Vagina (tissue), 2 donors: ENCODE data around the gene MYCN. TPM values are rescaled to one million over a fixed set of nuclear protein-coding genes. Genes with fewer than 3 reads are reported as not detected.

Source experiments
- DNase-seq, 2 donors: peaks; one replicate each; pipeline ENCODE4 v3.0.0-alpha.2; 2017; ENCODE audit errors: extremely low spot score in 2 of 2
- H3K27ac ChIP-seq: fragments of 200-600 bp; sonication (generic); one replicate; pipeline ENCODE4 v1.5.1; 2019
- H3K27me3 ChIP-seq: fragments of 200-600 bp; sonication (generic); one replicate; pipeline ENCODE4 v1.5.1; 2019
- H3K36me3 ChIP-seq, 2 donors: fragments of 200-600 bp; sonication (generic); one replicate each; pipeline ENCODE4 v1.5.1; 2017 to 2019
- H3K4me1 ChIP-seq: fragments of 200-600 bp; sonication (generic); one replicate; pipeline ENCODE4 v1.5.1; 2019
- H3K4me3 ChIP-seq, 2 donors: fragments of 200-600 bp; sonication (generic); 1 replicate in 1 of 2; 2 replicates in 1 of 2; pipeline ENCODE4 v1.5.1; 2016 to 2019
- H3K9me3 ChIP-seq: fragments of 200-600 bp; sonication (generic); one replicate; pipeline ENCODE4 v1.5.1; 2019
- CTCF ChIP-seq, 3 experiments: fragments of 450-650 bp in 2 of 3; fragments of 200-600 bp in 1 of 3; sonication (generic) in 1 of 3; IDR thresholded peaks; one replicate each; pipeline ENCODE4 v1.5.1; 2017 to 2019; ENCODE audit warnings: antibody characterized with exemption in 3 of 3, mild to moderate bottlenecking in 2 of 3, moderate library complexity in 2 of 3
- POLR2A ChIP-seq, 2 donors: fragments of 450-650 bp; IDR thresholded peaks; one replicate each; pipeline ENCODE4 v1.6.1; 2017; ENCODE audit warnings: antibody characterized with exemption in 2 of 2, mild to moderate bottlenecking in 2 of 2, moderate library complexity in 2 of 2
- POLR2AphosphoS5 ChIP-seq, 2 donors: sonication (generic); formaldehyde crosslinking; IDR thresholded peaks; one replicate each; pipeline ENCODE4 v1.9.0; 2017; ENCODE audit warnings: antibody characterized with exemption in 2 of 2, mild to moderate bottlenecking in 2 of 2, low read depth in 1 of 2; ENCODE audit not compliant: insufficient read depth in 1 of 2
- intact Hi-C: fragments of 100-400 bp; cut with DNase I; formaldehyde crosslinking; loops from one replicate; pipeline ENCODE4 v1.15.1; 2023
- total RNA-seq: library from RNA; depleted of rRNA; stranded (reverse); fragments of >200 nt; gene quantifications from one replicate; pipeline ENCODE4 v1.2.3, GENCODE V29; 2016

The MYCN gene
- total RNA-seq, 1 donor from 2014 or later = 2.0 TPM

DNA sequence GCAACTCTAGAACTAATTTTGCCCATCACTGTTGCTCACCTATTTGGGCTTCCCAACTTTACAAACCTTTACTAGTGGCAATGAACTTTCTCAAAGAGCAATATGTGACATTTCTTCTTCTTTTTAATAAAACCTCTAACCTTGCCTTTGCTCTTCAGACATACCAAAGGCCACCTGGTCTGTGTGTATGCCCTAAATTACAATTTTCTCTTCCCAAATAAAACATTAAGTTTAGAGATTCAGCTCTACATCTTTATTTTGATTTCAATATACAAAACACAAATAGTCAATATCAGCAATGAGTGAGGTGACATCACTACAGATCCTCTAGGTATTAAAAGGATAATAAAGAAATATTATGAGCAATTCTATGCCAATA is 35.1 kb upstream of the MYCN start:
- Histone ChIP-seq H3K9me3 (no peaks in the 10 kb centered on the region), H3K4me3 (no peak overlapping the region), H3K27ac (no peak overlapping the region), H3K36me3 (no peaks in the 10 kb centered on the region), H3K4me1 (no peaks in the 10 kb centered on the region), H3K27me3 (no peaks in the 10 kb centered on the region)
- TF ChIP-seq CTCF (IDR thresholded peaks at IDR 0.05) = no peak
- TF ChIP-seq POLR2AphosphoS5 (IDR thresholded peaks at IDR 0.05; ENCODE audit: insufficient read depth in 1 of 2, low read depth in 1 of 2) = no peak
- TF ChIP-seq POLR2A (IDR thresholded peaks at IDR 0.05) = no peak
- no peak for DNase-seq
- intact Hi-C loops = no loop called here

DNA sequence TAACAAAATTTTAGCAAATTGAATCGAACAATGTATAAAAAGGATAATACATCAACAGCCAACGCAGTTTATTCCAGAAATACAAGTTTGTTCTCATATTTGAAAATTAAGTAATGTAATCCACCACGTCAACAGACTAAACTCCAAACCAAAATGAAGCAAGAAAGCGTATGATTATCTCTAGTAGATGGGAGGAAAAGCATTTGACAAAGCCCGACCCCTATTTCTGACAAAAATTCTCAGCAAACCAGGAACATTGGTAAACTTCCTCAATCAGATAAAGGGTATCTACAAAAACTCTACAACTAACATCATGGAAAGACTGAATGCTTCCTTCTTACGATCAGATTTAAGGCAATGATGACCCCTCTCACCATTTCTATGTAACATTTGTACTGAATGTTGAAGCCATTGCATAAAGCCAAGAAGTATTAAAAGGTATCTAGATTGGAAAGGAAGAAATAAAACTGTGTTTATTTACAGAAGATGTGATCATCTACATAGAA is 34.3 kb upstream of the MYCN start:
- TF ChIP-seq POLR2AphosphoS5 (IDR thresholded peaks at IDR 0.05; ENCODE audit: insufficient read depth in 1 of 2, low read depth in 1 of 2) (no peak), CTCF (IDR thresholded peaks at IDR 0.05) (no peak), POLR2A (IDR thresholded peaks at IDR 0.05) (no peak)
- Histone ChIP-seq H3K9me3 (no peaks in the 10 kb centered on the region), H3K4me1 (no peaks in the 10 kb centered on the region), H3K27me3 (no peaks in the 10 kb centered on the region), H3K27ac (no peak overlapping the region), H3K4me3 (no peak overlapping the region), H3K36me3 (no peaks in the 10 kb centered on the region)
- intact Hi-C loops = no loop called here
- no peak for DNase-seq

- Histone ChIP-seq H3K4me1 (peaks cover 3% of the 10 kb centered on the region), H3K36me3 (no peaks in the 10 kb centered on the region), H3K4me3 (no peak overlapping the region), H3K9me3 (no peaks in the 10 kb centered on the region), H3K27ac (no peak overlapping the region), H3K27me3 (no peaks in the 10 kb centered on the region)
- TF ChIP-seq POLR2A (IDR thresholded peaks at IDR 0.05) (no peak), POLR2AphosphoS5 (IDR thresholded peaks at IDR 0.05; ENCODE audit: insufficient read depth in 1 of 2, low read depth in 1 of 2) (no peak), CTCF (IDR thresholded peaks at IDR 0.05) (no peak)
- intact Hi-C loops = no loop called here
- no peak for DNase-seq
Measured at GRCh38 chr2:15906778-15907177, 33.6 kb upstream of the MYCN start.

- no peak overlapping the region for H3K27ac ChIP-seq
Measured at GRCh38 chr2:15907461-15908324, 32.7 kb upstream of the MYCN start.

More at GRCh38 chr2:15907461-15908324, 32.7 kb upstream of the MYCN start:
- TF ChIP-seq POLR2AphosphoS5 (IDR thresholded peaks at IDR 0.05; ENCODE audit: insufficient read depth in 1 of 2, low read depth in 1 of 2) (no peak), POLR2A (IDR thresholded peaks at IDR 0.05) (no peak), CTCF (IDR thresholded peaks at IDR 0.05) (no peak)
- intact Hi-C loops = no loop called here
- DNase-seq = no peak
- Histone ChIP-seq H3K4me3 (no peak overlapping the region), H3K36me3 (no peaks in the 10 kb centered on the region), H3K9me3 (no peaks in the 10 kb centered on the region), H3K27me3 (no peaks in the 10 kb centered on the region), H3K4me1 (peaks cover 8% of the 10 kb centered on the region)
